H9 (cell line): Measurements from ENCODE around the gene TMC4. TPM values are rescaled to one million over a fixed set of nuclear protein-coding genes. Genes with fewer than 3 reads are reported as not detected.

Experiments
- DNase-seq: peaks from one replicate; pipeline ENCODE4 v3.0.0-alpha.2; 2017
- H2AFZ ChIP-seq: one replicate; pipeline ENCODE4 v1.6.1; 2013; ENCODE audit warnings: mild to moderate bottlenecking, low read length, control low read depth, moderate library complexity
- H2AK5ac ChIP-seq: 2 replicates; pipeline ENCODE4 v1.6.1; 2013; ENCODE audit warnings: low read length, control low read depth, mixed read lengths; ENCODE audit not compliant: insufficient read length
- H2BK120ac ChIP-seq: one replicate; pipeline ENCODE4 v1.6.1; 2013; ENCODE audit warnings: low read depth, mild to moderate bottlenecking, low read length, control low read depth, inconsistent platforms; ENCODE audit not compliant: poor library complexity, severe bottlenecking
- H2BK12ac ChIP-seq: 2 replicates; pipeline ENCODE4 v1.6.1; 2013; ENCODE audit warnings: low read length, control low read depth, mixed read lengths, low read depth; ENCODE audit not compliant: insufficient read length
- H2BK15ac ChIP-seq: 2 replicates; pipeline ENCODE4 v1.6.1; 2013; ENCODE audit warnings: low read depth, low read length, control low read depth
- H2BK20ac ChIP-seq: one replicate; pipeline ENCODE4 v1.6.1; 2013; ENCODE audit warnings: low read depth, mild to moderate bottlenecking, low read length, control low read depth, inconsistent platforms; ENCODE audit not compliant: poor library complexity, severe bottlenecking
- H2BK5ac ChIP-seq: 2 replicates; pipeline ENCODE4 v1.6.1; 2013; ENCODE audit warnings: low read length, control low read depth, mixed read lengths; ENCODE audit not compliant: insufficient read length
- H3K14ac ChIP-seq: 2 replicates; pipeline ENCODE4 v1.6.1; 2013; ENCODE audit warnings: low read length, control low read depth; ENCODE audit not compliant: insufficient read depth
- H3K18ac ChIP-seq: 2 replicates; pipeline ENCODE4 v1.6.1; 2013; ENCODE audit warnings: low read depth, mild to moderate bottlenecking, mixed read lengths, low read length, control low read depth; ENCODE audit not compliant: insufficient read length
- H3K23ac ChIP-seq: 2 replicates; pipeline ENCODE4 v1.6.1; 2013; ENCODE audit warnings: low read length, control low read depth, mixed read lengths, low read depth; ENCODE audit not compliant: insufficient read length
- H3K23me2 ChIP-seq: 2 replicates; pipeline ENCODE4 v1.6.1; 2013; ENCODE audit warnings: low read depth, mild to moderate bottlenecking, mixed read lengths, low read length, control low read depth; ENCODE audit not compliant: insufficient read length, poor library complexity, severe bottlenecking
- H3K27ac ChIP-seq: 2 replicates; pipeline ENCODE4 v1.5.1; 2013; ENCODE audit warnings: low read length, control low read depth, mixed read lengths, low read depth; ENCODE audit not compliant: insufficient read length
- H3K27me3 ChIP-seq: 2 replicates; pipeline ENCODE4 v1.6.1; 2013; ENCODE audit warnings: low read length, control low read depth, inconsistent platforms; ENCODE audit not compliant: insufficient read depth
- H3K4ac ChIP-seq: 2 replicates; pipeline ENCODE4 v1.6.1; 2013; ENCODE audit warnings: low read depth, mild to moderate bottlenecking, control low read depth, inconsistent platforms, low read length, moderate library complexity
- H3K4me1 ChIP-seq: 2 replicates; pipeline ENCODE4 v1.6.1; 2013; ENCODE audit warnings: low read length, control low read depth, inconsistent platforms; ENCODE audit not compliant: insufficient read depth
- H3K4me2 ChIP-seq: 2 replicates; pipeline ENCODE4 v1.6.1; 2013; ENCODE audit warnings: low read length, control low read depth, mixed read lengths; ENCODE audit not compliant: insufficient read length, insufficient read depth
- H3K56ac ChIP-seq: 2 replicates; pipeline ENCODE4 v1.6.1; 2013; ENCODE audit warnings: low read depth, mild to moderate bottlenecking, mixed read lengths, low read length, control low read depth; ENCODE audit not compliant: insufficient read length
- H3K79me1 ChIP-seq: 2 replicates; pipeline ENCODE4 v1.6.1; 2013; ENCODE audit warnings: low read depth, mild to moderate bottlenecking, moderate library complexity, low read length, control low read depth, inconsistent platforms; ENCODE audit not compliant: insufficient read depth, poor library complexity, severe bottlenecking
- H3K79me2 ChIP-seq: 2 replicates; pipeline ENCODE4 v1.6.1; 2013; ENCODE audit warnings: low read length, control low read depth, inconsistent platforms; ENCODE audit not compliant: insufficient read depth
- H3K9ac ChIP-seq: 2 replicates; pipeline ENCODE4 v1.6.1; 2013; ENCODE audit warnings: low read length, control low read depth, mixed read lengths; ENCODE audit not compliant: insufficient read length; ENCODE audit errors: extremely low read depth
- H3K9me3 ChIP-seq: one replicate; pipeline ENCODE4 v1.6.1; 2013; ENCODE audit warnings: low read depth, low read length, inconsistent platforms; ENCODE audit not compliant: control insufficient read depth
- H3T11ph ChIP-seq: one replicate; pipeline ENCODE4 v1.6.1; 2013; ENCODE audit warnings: mild to moderate bottlenecking, low read length, control low read depth, inconsistent platforms
- H4K20me1 ChIP-seq: one replicate; pipeline ENCODE4 v1.6.1; 2013; ENCODE audit not compliant: control insufficient read depth, insufficient read length, insufficient read depth
- H4K5ac ChIP-seq: 2 replicates; pipeline ENCODE4 v1.6.1; 2013; ENCODE audit warnings: low read depth, mild to moderate bottlenecking, mixed read lengths, low read length, control low read depth; ENCODE audit not compliant: insufficient read length
- H4K8ac ChIP-seq: replicated peaks from 2 replicates; pipeline ENCODE4 v1.6.1; 2013; ENCODE audit warnings: low read length, control low read depth, mixed read lengths, low read depth; ENCODE audit not compliant: insufficient read length
- H4K91ac ChIP-seq: 2 replicates; pipeline ENCODE4 v1.6.1; 2013; ENCODE audit warnings: low read depth, mild to moderate bottlenecking, moderate library complexity, mixed read lengths, low read length, control low read depth; ENCODE audit not compliant: insufficient read length
- H3K27ac Mint-ChIP-seq, 3 experiments: 2 replicates in 2 of 3; 3 replicates in 1 of 3; pipeline ENCODE4 v1.8.0; 2020 to 2021; ENCODE audit warnings: mixed read lengths in 3 of 3, mild to moderate bottlenecking in 1 of 3, moderate library complexity in 1 of 3
- H3K27me3 Mint-ChIP-seq: 2 replicates; pipeline ENCODE4 v1.8.0; 2021; ENCODE audit warnings: low read depth, mild to moderate bottlenecking, moderate library complexity, mixed read lengths
- H3K36me3 Mint-ChIP-seq, 3 experiments: 2 replicates in 2 of 3; 3 replicates in 1 of 3; pipeline ENCODE4 v1.8.0; 2020 to 2021; ENCODE audit warnings: low read depth in 3 of 3, mixed read lengths in 3 of 3; ENCODE audit not compliant: insufficient read depth in 1 of 3
- H3K4me1 Mint-ChIP-seq, 2 experiments: 2 replicates each; pipeline ENCODE4 v1.8.0; 2020; ENCODE audit warnings: mixed read lengths in 2 of 2
- H3K4me3 Mint-ChIP-seq, 2 experiments: 2 replicates in 1 of 2; 3 replicates in 1 of 2; pipeline ENCODE4 v1.8.0; 2020 to 2021; ENCODE audit warnings: mild to moderate bottlenecking in 2 of 2, mixed read lengths in 2 of 2, moderate library complexity in 1 of 2
- H3K9me3 Mint-ChIP-seq, 2 experiments: 2 replicates in 1 of 2; 3 replicates in 1 of 2; pipeline ENCODE4 v1.8.0; 2020; ENCODE audit warnings: mild to moderate bottlenecking in 2 of 2, mixed read lengths in 2 of 2, moderate library complexity in 1 of 2
- CTCF ChIP-seq: fragments of 200-600 bp; sonication (generic); conservative IDR thresholded peaks from 3 replicates; pipeline ENCODE4 v1.8.0; 2021; ENCODE audit warnings: antibody characterized with exemption, mild to moderate bottlenecking
- WGBS: extraction: QIAGEN DNeasy Blood & Tissue Kit; methylation state at CpG from one replicate; pipeline ENCODE4 v1.1.7; 2013; ENCODE audit warnings: missing lambda C conversion rate, low lambda C conversion rate, mixed read lengths; ENCODE audit not compliant: insufficient read length; ENCODE audit errors: extremely low coverage; 5-methylcytosine and 5-hydroxymethylcytosine counted together
- total RNA-seq: library from RNA; stranded (reverse); gene quantifications from 2 replicates; pipeline ENCODE4 v1.2.1, GENCODE V29; 2021

Gene TMC4
- total RNA-seq, 1 experiment from 2014 or later = 12.2 TPM

- Histone ChIP-seq H3K79me1 (no peaks in the 10 kb centered on the region), H3K4me2 (no peak overlapping the region), H3K56ac (no peak overlapping the region), H3K4me1 (no peaks in the 10 kb centered on the region), H2AFZ (no peak overlapping the region), H2BK120ac (no peak overlapping the region), H2BK20ac (no peak overlapping the region), H3K27me3 (no peaks in the 10 kb centered on the region), H4K20me1 (no peaks in the 10 kb centered on the region), H3K18ac (no peak overlapping the region), H3K9me3 (no peaks in the 10 kb centered on the region), H3K23ac (no peak overlapping the region), H2BK12ac (no peak overlapping the region), H3K4ac (no peak overlapping the region), H2AK5ac (no peak overlapping the region), H4K5ac (no peak overlapping the region), H2BK15ac (no peak overlapping the region), H3K9ac (no peak overlapping the region), H3K23me2 (no peaks in the 10 kb centered on the region), H3K27ac (no peak overlapping the region), H3K14ac (no peak overlapping the region), H4K8ac (no peak overlapping the region), H2BK5ac (no peak overlapping the region), H4K91ac (no peak overlapping the region), H3K79me2 (no peaks in the 10 kb centered on the region; the same call in 1 of the 2 replicates), H3T11ph (no peak overlapping the region)
- WGBS = no CpG with 5 or more reads among the region's 17 CpGs
- H3K27ac Mint-ChIP-seq = no peak overlapping the region
- H3K9me3 Mint-ChIP-seq = no peaks in the 10 kb centered on the region
- no peak for DNase-seq
- no peak for TF ChIP-seq CTCF
- H3K27me3 Mint-ChIP-seq = no peaks in the 10 kb centered on the region
- H3K4me1 Mint-ChIP-seq = no peaks in the 10 kb centered on the region
- H3K4me3 Mint-ChIP-seq = no peak overlapping the region
- H3K36me3 Mint-ChIP-seq = peaks cover 40 to 82% (median 78%) of the 10 kb centered on the region in 3 experiments
These were observed 49.3 kb downstream of the TMC4 start for GRCh38 chr19:54123682-54124081.
